Activated CD4-positive, CD25-positive, alpha-beta regulatory T cell treated with anti-CD3 and anti-CD28 coated beads, Interleukin-2, amount 50 U/mL, for 24 hours (primary cell): Measurements from ENCODE around the gene LCN10.

Experiments used
- ATAC-seq, 2 donors: fragments of 150-1000 bp; cut with Tn5 transposase; one replicate each; pipeline ENCODE4 v1.10.0; 2021; ENCODE audit warnings: mild to moderate bottlenecking in 1 of 2, moderate library complexity in 1 of 2

The LCN10 gene

DNA sequence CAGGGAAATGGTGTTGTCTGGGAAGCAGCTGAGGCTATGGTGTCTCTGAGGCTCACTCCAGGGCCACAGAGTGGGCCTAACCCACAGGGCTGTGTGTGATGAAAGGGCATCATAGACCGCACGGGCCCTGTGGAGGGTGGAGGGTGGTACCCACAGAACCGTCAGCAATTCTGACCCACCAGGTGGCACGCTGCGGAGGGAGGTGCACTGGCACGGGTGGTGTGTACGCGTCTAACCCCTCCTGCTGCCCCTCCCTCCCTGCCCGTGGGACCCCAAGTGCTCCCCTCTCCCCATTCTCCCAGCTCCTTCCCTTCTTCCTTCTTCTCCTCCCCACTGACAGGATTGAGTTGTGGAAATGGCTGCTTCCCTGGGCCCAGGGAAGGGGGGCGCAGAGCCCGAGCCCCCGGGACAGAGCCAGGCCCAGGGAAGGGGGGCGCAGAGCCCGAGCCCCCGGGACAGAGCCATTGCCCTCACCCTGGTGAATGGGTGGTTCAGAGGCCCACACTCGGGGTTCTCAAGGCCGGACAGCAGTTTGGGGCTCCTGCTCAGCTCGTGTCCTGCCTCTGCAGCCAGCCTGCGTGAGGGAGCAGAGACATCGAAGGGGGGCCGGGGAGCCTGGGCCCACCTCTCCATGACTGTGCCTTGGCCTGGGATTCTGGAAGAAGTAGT, 6.8 kb downstream of the LCN10 start:
- ATAC-seq = no peak

DNA sequence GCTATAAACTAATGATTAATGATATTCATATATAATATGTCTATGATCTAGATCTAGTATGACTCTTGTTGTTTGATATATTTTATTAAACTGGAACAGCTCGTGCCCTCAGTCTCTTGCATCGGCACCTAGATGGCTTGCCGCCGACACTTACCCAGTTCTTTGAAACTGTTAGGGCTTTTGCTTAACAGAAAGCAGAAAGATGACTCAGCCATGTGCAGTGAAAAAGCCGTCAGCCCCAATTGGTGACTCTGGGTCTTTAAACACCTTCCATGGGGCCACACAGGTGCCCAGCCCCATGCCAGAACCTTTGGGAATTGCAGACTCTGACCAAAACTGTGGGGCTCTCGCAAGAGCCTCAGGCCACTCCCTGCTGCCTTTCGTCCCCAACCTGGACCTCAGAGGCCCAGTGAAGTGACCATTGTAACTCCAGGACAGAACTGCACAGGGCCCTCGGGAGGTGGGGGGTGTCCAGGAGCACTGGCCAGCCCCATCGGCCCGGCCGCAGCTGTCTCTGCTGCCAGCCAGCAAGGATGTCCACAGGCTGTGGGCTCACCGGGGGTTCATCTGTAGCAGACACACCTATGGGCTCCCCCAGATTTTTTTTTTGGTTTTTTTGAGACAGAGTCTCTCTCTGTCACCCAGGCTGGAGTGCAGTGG, 7.8 kb downstream of the LCN10 start:
- ATAC-seq = peak; percentile 55 to 83

DNA sequence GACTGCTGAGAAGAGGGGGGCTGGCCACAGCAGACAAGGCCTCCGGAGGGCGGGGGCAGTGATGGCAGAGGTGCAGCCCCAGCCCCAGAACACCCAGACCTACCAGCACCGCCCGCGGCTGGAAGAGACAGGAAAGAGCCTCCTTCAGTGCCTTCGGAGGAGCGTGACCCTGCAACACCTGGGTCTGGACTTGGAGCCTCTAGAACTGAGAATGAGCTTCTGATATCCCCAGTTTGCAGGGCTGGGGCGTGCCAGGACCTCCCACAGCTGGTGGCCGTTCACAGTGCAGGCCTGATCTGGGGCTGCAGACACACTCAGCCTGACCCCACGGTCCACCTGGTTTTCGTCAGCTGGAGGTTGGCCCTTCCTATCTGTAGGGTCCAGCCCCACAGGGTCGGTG, 9.1 kb downstream of the LCN10 start:
- ATAC-seq = no peak

DNA sequence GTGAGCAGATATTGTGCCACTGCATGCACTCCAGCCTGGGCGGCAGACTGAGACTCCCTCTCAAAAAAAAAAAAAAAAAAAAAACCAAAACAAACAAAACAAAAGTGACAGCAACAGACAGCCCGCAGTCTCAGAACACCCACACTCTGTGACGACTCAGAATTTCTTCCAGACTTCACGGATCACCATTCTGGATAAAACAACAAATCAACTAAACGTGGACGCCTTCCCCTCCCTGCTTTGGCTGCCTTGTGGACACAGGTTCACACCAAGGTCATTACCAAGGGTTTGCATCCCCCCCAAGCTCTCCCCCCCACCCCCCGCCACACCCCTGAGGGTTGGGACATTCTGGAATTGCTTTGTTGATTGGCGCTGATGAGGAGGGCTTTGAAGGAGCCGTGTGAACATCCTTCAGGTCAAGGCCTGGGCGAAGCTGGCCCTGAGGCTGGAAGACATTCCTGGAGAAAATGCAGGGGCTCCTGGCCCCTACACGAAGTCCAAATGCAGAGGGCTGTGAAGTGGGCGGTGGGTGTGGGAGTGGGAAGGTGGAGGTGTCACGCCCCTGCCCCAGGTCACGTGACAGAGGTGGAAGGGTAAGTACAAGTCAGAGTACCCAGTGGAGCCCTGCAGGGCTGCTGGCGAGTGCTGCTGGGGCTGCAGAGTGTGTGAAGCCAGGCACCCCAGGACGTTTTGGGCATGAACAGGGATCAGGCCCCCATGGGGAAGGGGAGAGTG, 10.1 kb downstream of the LCN10 start:
- no peak for ATAC-seq

DNA sequence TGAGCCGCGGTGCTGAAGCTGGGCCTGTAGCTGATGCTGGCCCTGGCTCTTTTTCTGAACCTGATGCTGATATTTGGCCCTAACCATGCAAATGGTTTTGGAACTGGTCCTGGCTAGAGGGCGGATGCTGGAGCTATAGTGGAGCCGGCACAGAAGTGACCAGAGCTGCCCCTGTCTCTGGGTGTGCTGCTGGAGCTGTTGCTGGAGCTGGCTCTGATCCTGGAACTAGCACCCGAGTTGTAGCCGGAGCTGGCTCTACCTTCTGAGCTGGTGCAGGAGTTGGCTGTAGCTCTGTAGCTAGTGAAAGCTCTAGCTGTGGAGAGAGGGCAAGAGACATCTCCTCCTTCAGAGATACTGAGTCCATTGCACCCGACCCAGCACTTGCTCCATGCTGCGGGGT, 12.8 kb downstream of the LCN10 start:
- no peak for ATAC-seq

DNA sequence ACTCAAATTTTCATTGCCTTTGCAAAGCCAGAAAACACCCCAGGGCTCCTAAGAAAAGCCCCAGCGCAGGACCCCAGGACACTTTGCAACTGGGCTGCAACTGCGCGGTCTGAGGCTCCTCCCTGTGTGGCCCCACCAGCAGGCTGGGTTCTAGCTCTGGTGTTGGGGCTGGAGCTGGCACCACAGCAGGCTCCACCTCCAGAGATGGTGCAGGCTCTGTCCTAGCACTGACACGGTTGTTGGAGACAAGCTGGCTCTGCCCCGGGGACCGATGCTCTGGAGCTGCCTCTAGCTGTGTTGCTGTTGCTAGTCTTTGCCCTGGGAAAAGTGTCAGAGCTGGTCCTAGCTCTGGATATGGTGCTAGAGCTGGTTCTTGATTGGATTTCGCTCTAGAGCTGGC, 13.6 kb downstream of the LCN10 start:
- no peak for ATAC-seq

DNA sequence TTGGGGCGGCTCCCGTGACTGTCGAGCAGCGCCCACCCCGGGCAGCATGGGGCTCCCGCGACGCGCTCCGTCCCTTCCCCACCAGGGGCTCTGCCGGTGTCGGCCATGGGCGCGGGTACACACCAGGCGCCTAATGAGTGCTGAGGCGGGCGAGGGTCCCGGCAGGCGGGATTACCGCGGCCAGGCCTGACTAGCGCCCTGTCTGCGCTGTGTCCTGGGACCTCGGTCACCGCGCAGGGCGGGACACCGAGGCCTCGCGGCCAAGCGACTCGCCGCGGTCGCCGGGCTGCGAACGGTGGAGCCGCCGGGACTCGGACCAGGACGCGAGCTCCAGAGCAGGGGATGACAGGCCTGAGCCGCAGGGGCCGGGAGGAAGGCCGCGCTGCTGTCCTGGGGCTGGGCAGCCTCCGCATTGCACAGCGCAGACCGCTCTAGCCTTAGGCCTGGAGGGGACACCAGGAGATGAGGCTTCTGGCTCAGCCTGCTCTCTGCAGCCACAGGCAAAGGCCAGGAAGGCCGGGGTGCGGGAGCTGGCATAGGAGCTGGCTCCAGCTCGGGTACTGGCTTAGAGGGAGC, 14.1 kb downstream of the LCN10 start:
- ATAC-seq = peak; percentile 1 to 14

DNA sequence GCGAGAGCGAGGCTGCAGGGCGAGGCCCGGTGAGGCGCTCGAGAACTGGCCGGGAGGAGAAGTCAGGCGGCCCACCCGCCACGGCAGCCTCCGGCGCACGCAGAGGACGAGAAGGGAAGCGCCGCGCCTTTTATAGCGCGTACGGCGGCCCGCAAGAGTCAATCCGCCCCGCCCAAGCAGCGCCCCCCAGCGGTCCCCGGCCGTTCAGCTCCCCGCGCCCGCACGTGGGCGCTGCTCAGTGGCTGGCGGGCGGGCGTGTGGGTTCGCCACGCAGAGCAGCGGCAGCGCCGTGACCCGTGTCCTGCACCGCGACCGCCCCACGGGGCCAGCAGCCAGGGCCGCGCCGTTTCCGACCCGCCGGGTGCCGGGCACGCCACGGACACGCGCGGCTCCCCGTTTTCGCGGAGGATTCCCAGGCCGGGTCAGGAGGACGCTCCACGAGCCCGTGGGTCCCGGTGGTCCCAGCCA, 14.6 kb downstream of the LCN10 start:
- peak; percentile 68 to 77 for ATAC-seq

DNA sequence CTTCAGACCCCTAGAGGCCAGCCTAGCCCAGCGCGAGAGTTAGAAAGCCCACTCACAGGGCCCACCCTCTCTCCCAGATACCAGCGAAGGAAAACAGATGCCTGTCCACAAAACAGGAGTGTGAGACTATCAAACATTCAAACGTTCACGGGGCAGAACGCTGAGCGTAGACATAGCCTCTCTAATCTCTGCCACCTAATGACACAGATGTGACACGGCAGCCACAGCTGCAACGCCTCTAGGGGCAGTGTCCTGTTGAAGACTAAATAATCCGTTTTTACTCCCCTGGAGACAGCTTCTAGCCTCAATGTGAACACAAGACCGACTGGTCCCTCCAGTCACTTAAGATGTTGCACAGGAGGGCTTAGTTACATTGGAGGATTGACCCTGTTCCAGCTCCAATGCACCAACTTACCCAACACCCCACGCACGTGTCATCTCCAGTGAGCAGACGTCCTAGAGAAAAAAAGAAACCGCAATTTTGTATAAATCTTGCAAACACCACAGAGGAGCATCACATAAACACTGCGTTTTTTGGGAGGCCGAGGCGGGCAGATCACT, 16.0 kb downstream of the LCN10 start:
- ATAC-seq = peak; percentile 34 to 53

DNA sequence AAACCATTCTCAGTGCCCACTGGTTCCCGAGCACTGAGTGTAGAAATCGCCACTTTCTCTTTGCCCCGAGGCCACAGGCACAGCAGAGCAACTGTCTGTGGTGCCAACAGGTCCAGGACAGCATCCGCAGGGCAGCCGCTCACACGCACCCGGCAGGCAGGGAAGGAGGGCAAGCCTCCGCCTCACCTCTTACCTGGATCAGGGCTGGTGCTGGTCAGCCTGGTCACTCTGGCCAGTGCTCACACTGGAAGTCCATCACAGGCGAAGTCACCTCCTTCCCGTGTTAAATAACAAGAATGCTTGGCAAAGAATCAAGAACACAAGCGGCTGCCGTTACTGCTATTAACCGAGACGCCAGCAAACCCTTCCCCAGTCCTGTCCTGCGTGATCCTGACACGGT, 16.6 kb downstream of the LCN10 start:
- ATAC-seq = no peak

DNA sequence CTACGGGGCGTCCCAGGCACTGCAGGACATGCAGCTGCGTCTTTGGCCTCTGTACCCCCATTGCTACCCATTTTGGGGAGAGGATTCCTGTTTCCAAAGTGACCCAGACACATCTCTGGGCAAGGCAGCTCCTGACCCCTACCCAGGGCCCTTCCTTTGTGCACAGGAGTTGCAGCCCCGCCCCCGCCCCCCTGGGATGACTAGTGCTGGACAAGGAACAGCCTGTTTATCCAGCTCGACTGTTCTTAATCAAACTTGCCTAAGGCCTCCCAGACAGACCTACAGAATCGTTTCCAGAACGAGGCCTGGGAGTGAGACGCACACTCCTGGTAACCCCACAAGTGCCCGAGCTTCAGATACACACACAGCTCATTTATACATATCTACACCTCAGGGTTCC, 17.1 kb downstream of the LCN10 start:
- no peak for ATAC-seq

DNA sequence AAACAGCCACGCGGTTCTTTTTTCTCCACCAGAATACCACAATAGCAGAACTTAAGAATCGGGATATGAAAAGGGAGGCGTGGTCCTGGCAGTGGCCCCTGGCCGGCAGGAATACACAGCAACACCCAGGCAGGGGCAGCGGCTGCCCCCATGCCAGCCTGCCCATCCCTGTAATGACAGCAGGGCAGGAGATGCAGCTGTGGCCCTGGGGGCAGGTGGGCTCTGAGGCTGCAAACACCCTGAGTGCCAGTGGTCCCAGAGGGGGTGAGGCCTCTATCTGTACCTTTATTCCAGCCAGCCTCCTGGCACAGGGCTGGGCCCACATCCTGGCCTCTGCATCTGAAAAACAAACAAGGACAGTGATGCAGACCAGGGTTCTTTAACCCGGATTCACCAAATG, 18.0 kb downstream of the LCN10 start:
- ATAC-seq = no peak

DNA sequence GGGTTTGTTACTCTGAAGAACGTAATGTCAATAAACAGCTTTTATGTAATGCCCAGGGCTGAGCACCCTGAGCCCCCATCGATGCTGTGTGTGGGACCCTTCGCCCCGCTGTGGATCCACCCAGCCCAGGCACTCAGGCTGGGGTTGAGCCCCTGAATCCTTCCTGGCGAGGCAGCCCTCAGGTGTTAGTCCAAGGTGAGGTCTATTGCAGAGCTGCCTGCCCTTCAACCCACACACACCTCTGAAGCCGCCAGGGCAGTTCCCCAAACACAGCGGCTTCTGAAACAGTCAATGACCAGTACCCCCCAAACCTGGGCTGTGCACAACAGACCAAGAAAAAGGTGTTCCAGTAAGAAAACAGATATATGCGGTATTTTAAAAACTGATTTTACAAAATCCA, 18.8 kb downstream of the LCN10 start:
- ATAC-seq = no peak

DNA sequence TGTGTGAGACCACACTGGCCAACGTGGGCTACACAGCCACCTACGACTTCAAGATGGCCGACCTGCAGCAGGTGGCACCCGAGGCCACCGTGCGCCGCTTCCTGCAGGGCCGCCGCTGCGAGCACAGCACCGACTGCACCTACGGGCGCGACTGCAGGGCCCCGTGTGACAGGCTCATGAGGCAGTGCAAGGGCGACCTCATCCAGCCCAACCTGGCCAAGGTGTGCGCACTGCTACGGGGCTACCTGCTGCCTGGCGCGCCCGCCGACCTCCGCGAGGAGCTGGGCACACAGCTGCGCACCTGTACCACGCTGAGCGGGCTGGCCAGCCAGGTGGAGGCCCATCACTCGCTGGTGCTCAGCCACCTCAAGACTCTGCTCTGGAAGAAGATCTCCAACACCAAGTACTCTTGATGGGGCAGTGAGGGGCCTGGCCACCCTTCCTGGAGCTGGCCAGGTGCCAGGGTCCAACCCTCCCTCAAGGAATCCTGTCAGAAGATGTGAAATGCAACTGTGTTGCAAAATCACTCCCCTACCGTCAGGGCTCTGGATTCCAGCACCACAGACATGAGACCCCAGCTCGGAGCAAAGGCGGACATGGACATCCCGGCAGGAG, 19.3 kb downstream of the LCN10 start:
- no peak for ATAC-seq

DNA sequence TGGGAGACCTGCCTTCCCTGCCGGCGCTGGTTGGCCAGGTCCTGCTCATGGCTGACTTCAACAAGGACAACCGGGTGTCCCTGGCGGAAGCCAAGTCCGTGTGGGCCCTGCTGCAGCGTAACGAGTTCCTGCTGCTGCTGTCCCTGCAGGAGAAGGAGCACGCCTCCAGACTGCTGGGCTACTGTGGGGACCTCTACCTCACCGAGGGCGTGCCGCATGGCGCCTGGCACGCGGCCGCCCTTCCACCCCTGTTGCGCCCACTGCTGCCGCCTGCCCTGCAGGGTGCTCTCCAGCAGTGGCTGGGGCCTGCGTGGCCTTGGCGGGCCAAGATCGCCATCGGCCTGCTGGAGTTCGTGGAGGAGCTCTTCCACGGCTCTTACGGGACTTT, 19.8 kb downstream of the LCN10 start:
- no peak for ATAC-seq

DNA sequence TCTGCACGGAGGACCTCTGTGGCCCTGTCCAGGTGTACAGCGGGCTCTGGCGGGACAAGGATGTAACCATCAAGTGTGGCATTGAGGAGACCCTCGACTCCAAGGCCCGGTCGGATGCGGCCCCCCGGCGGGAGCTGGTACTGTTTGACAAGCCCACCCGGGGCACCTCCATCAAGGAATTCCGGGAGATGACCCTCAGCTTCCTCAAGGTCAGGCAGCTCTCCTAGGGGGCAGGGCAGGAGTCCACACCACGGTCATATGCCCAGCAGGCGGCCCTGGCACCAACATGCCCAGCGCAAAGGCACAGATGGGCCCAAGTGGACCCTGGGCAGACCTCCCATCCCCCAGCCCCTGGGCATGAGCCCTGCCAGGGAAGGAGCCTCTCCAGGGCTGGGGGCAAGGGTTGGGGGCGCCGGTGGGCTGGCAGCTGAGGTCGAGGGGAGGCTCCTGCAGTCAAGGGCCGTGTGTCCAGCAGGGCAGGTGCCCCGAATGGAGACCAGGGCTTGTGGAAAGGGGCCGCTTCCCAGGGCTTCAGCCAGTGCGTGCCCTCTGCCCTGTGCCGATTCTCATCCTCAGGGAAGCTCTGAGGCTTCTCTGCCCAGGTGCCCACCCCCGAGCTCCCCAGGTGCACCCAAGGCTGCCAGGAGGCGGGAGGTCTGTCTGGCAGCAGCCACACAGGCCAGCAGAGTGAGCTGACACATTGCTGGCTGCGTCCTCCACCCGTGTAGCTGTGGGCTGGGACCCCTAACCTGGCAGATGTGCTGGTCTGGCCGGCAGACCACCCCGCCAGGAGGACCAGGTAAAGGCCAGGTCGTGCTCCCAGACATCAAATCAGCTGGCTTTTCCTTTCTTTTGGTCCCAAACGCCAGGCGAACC, 20.4 kb downstream of the LCN10 start:
- ATAC-seq = no peak

DNA sequence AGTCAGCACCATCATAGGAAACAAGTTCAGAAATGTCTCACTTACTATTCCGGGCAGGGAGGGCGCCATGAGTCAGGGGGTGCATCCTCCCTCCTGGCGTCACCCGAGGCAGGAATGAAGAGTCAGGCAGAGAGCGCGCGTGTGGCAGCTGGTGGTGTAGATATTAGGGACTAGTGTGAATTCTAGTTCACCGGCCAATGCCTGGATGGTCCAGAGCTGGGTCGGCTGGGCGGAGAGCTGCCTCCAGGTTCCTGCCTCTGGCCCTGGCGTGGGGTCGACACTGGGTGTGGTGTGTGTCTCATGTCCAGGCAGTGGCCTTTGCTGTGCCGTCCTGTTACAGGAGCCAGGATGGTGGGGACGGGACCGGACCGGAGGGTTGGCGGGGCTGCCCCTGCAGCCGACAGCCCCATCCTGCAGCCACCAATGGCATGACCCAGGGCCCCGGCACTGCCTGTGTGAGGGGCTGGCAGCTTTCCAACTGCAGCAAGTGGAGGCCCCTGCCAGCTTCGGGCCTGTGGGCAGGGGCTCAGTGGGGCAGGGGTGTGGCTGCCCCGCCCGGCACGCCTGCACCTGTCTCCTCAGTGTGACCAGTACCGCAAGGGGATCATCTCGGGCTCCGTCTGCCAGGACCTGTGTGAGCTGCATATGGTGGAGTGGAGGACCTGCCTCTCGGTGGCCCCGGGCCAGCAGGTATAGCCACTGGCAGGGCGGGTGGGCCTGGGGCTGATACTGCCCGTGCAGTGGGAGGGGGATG, 21.2 kb downstream of the LCN10 start:
- no peak for ATAC-seq

DNA sequence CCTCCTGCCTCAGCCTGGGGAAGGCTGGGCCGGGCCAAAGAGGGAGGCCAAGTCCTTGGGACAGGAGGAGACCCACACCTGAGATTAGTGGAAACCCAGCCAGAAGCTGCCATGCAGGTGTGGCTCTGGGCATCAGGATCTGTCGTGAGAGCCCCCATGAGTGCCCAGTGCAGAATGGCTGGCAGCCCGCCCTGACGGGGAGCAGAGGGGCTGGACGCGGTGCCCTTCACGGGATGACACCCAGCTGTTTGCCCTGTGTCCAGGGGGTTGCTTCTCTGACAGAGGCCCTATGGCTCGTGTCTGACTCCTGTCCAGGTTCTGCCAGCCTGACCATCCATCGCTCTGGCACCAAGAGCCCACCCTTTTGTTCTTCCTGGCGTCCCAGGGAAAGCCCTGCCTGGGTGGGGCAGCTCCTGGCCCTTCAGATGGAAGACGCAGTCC, 21.8 kb downstream of the LCN10 start:
- ATAC-seq = no peak

DNA sequence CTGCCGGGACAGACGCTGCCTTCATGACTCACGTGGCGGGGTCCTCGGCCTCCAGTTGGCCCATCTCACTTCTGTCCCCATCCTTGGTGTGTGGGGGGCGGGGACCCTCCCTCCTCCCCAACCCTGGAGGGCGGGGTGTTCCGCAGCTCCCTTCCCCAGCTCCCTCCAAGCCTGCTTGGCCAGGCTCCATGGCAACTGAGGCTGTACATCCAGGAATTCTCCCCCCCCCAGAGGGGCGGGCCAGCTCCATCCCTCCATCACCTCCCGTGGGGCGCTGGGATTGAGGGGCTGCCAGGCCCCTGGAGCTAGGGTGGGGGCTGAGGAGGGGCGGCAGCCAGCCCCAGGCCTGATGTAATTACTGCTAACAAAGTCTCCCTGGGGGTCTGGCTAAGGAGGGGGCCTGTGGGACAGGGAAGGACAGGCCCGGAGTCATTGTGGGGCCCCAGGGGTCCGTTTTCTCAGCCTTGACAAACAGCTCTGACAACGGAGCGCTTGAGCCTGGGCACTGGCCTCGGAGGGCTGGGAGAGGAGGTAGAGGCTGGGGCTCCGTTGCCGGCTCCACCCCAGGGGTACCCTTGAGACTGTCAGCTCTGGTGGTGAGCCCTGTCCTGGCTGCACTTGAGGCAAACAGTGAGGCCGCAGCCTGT, 22.4 kb downstream of the LCN10 start:
- no peak for ATAC-seq

DNA sequence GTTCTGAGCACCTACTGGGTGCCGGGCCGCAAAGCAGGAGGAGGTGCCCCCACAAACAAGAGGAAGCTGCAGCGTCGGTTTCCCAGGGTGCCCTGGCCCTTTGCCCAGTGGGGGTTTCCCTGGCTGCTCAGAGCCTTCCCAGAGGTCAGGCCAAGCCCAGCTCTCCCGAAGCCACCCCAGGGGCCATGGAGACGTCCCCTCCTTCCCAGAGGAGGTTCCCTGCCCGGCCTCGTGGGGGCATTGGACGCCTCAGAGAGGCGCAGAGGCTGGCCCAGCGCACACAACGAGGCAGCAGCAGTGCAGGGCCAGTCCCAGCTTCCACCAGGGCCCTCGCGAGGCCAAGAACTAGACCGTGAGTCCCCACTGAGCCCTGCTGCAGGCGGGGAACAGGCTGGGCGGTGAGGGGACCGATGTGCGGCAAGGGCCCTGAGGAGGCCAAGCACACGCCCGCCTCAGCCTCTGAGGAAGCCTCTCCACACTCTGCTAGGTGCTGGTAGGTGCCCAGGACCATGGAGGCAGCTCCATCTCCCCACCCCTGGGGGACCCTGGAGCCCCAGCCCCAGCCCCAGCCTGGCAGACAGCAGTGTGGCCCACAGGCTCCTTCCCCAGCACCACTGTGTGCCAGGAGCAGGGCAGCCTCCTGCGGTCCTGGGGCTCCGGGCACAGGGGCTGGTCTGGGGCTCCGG, 23.4 kb downstream of the LCN10 start:
- peak in 1 of 2 donors; percentile 10 for ATAC-seq
